Skeletal muscle cell (primary cell): ENCODE measurements around the gene LRP1.

Experiments used
- DNase-seq: peaks from one replicate; pipeline ENCODE4 v3.0.0-alpha.2; 2010; ENCODE audit warnings: low read depth
- H3K4me3 ChIP-seq: 2 replicates; pipeline ENCODE4 v1.5.1; 2011; ENCODE audit warnings: low read depth, mild to moderate bottlenecking, control low read depth, low read length, moderate library complexity

The LRP1 gene

GRCh38 chr12:57258977-57259970 is 131.0 kb downstream of the LRP1 start:
- DNase-seq, result no peak
- no peak overlapping the region for H3K4me3 ChIP-seq

- H3K4me3 ChIP-seq, result no peak overlapping the region
- DNase-seq, result no peak
Observed at GRCh38 chr12:57260366-57260765, 132.1 kb downstream of the LRP1 start.

DNA sequence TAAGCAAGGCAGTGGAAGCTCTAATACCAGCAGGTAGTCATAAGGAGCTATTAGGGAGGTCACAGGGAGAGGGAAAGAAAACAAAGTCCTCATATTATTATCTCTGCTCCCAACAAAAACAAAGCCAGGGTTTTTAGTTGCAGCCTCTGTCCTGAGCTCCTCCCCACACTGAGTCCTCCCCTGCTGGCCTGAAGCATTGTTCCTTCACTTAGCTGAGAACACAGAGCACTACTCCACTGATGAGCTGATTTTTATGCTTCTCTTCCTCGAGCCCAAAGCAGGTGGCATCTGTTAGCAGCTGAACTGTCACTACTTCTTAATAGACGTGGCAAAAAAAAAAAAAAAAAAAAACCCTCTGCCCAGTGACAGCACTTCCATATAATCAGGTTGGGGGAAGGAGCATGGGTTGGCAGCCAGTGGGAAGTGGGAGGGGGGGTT is 133.2 kb downstream of the LRP1 start:
- no peak overlapping the region for H3K4me3 ChIP-seq

GRCh38 chr12:57262126-57262822 is 134.0 kb downstream of the LRP1 start:
- DNase-seq, result no peak
- no peak overlapping the region for H3K4me3 ChIP-seq

More for the DNA sequence above, 133.2 kb downstream of the LRP1 start:
- DNase-seq, result no peak
